IPS DF 4.7 (cell line): ENCODE data around the gene DSTN.

ENCODE experiments used
- DNase-seq: peaks from one replicate; pipeline ENCODE4 v3.0.0-alpha.2; 2013; ENCODE audit warnings: low spot score; ENCODE audit errors: extremely low read depth

Gene DSTN

GRCh38 chr20:17636523-17637412 lies 66.9 kb downstream of the DSTN start:
- no peak for DNase-seq

DNA sequence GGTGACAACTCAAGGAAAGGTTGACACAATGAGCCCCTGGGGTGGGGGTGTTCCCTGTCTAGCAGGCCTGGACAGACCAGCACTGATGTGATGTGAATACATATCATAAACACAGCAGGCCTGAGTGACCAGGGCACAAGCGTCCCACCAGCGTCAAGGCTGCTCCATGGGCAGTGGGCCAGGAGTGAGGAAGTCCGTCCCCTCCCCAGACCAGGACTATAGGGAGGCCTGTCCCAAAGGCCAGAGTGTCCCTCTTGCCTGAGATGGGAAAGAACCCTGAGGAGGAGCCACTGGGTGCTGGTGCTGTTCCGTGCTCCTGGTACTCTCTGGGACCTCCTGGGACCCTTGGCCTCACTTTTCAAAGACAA lies 67.5 kb downstream of the DSTN start:
- DNase-seq = no peak

DNA sequence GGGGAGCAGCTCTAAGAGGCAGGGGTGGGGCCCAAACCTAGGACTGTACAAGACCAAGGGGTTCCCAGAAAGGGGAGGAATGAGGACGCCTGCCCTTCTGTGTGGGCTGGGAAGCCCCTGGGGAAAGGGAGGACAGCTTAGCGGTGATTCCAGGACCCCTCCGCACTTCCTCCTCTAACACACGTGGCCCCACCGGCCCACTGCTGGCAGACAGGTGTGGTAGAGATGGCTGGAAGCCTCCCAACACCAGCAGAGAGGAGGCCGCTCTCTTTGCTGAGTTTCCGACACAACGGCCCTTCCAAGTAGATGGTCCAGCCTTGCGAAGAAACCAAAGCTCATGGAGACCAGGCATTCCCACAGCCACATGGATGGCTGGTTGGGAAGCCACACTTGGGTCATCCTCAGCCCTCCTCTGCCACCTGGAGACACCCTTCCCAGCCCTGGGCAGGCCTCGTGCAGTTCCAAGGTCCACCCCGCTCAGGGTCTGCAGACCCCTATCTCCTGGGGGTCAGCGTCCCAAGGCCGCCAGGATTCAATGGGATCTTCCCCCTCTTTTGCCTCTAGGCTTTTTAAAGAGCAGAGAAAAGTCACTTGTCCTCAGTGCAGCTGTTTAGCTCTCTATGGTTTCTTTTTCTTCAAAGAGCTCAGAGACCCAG lies 68.2 kb downstream of the DSTN start:
- DNase-seq = no peak

GRCh38 chr20:17638835-17639407 lies 69.0 kb downstream of the DSTN start:
- DNase-seq = no peak

DNA sequence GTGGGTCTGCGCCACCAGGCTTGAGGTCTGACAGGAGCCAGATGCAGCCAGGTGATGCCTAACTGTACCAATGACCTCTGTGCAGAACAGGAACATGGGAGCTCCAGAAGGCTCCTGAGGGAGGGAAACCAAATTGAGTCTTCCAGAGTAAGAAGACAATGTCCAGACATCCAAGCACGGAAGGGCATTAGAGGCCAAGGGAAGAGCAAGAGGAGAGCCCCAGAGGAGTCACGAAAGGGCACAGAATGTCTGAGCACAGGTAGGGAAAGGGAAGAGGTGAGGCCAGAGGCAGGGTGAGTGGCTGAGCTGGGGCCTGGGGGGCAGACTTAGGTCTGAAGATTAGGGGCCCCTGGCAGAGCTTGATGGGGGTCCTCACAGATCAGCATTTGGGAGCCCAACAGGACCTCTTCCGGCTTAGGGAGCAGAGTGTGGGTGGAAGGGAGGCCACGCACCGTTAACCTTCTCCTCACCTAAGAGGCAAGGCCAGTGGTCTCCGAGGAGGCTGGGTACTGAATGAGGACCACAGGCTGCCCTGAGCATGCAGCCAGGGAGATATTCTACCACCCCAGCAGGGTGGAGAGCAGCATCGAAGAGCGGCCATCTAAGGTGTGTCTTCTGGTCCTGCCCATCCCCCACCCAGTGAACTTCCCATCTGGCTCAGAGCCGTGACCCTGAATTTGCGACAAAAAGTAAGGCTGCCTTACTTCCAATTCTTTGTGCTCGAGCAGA lies 70.4 kb downstream of the DSTN start:
- no peak for DNase-seq

DNA sequence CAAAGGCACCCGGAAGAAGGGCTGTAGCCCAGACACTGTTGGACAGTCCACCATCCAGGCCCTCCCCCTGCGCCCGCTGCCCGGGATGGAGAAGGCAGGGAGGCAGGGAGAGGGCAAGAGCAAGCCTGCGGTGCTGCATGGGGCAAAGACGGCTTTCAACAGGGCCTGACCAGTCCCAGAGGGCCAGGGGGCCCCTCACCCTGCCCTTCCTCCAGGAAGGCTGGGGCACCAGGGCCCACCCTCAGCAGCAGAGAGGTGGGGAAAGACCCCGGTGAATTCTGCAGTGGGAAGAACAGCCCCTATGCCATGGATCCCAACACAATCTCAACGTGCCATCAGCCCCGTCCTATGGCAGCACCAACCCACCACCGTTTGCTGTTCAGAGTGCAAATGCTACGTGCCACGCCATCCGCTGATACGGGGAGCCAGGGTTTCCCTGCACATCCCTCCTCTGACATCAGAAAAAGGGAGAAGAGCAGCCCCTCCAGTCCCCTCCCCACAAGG lies 71.1 kb downstream of the DSTN start:
- no peak for DNase-seq

DNA sequence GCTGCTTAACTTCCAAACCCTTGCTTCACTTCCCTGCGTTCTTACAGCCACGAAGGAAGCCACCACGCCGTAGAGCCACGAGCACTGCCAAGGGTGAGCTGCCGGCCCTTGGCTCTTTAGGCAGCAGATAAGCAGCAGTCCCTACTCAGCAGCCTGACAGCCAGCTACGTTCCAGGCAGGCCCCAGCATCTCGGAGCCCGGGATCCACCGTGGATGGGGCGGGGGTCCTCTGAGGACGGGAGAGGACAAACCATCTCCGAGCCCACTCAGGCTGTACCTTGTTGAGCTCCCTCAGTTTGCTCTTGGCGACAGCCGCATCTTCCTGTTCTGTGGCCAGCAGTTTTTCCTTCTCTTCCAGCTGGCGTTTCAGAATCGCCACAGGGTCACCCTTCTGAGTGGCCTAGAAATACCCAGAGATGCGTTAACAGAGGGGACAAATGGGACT lies 71.7 kb downstream of the DSTN start:
- DNase-seq = no peak

- no peak for DNase-seq
Measured at GRCh38 chr20:17641993-17642392, 72.1 kb downstream of the DSTN start.

GRCh38 chr20:17642404-17643269 lies 72.8 kb downstream of the DSTN start:
- DNase-seq = no peak

- DNase-seq = no peak
Measured at GRCh38 chr20:17643531-17644188, 73.8 kb downstream of the DSTN start.

DNA sequence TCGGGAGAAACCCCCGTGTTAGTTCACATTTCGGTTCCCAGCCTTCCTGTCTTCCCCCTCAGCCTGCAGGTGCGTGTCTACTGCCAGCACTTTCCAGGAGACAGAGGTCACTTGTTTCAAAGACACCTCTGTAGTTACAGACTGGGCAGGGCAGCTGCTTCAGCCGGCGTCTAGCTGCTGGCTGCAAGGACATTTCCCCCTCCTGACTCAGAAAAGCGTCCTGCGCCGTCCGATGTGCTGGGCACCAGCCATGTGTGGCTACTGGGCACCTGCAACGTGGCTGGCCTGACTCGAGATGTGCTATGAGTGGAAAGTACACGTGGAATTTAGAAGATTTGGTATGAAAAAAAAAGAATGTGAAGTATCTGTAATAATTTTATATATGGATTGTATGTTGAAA lies 74.6 kb downstream of the DSTN start:
- DNase-seq = no peak

DNA sequence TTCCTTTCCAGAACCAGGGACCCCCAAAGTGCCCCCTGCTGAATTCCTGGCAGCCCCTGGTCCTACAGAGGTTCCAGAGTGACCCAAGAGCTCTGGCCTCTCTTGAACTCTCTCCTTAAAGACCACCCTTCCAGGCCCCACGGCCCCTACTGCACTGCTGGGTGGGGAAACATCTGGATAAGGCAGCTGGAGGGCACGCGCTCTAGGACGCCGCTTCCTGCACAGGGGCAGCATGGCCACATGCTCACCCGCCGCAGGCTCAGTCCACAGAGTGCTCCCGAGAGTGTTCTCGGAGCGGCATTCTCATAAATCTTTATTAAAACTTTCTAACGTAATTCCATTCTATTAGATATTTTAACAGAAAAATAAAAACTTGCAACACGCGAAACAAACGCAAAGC lies 75.1 kb downstream of the DSTN start:
- no peak for DNase-seq

GRCh38 chr20:17645546-17646208 lies 75.8 kb downstream of the DSTN start:
- DNase-seq = no peak

- DNase-seq = no peak
Measured at GRCh38 chr20:17646209-17646960, 76.5 kb downstream of the DSTN start.

DNA sequence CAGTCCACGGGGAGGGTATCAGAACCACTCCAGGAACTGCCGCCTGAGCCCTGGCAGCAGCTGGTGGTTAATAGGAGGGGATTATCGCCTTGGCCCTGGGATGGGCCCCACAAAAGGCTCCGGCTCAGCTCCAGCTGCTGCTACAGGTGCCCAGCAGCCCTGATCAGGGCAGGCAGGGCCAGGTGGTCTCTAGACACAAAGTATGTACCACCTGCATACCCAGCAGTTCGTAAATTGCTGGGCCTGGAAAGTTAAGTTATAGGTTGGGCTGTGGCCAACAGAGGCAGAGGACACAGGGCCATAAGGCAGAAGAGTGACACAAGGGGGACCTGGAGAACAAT lies 77.1 kb downstream of the DSTN start:
- DNase-seq = no peak

DNA sequence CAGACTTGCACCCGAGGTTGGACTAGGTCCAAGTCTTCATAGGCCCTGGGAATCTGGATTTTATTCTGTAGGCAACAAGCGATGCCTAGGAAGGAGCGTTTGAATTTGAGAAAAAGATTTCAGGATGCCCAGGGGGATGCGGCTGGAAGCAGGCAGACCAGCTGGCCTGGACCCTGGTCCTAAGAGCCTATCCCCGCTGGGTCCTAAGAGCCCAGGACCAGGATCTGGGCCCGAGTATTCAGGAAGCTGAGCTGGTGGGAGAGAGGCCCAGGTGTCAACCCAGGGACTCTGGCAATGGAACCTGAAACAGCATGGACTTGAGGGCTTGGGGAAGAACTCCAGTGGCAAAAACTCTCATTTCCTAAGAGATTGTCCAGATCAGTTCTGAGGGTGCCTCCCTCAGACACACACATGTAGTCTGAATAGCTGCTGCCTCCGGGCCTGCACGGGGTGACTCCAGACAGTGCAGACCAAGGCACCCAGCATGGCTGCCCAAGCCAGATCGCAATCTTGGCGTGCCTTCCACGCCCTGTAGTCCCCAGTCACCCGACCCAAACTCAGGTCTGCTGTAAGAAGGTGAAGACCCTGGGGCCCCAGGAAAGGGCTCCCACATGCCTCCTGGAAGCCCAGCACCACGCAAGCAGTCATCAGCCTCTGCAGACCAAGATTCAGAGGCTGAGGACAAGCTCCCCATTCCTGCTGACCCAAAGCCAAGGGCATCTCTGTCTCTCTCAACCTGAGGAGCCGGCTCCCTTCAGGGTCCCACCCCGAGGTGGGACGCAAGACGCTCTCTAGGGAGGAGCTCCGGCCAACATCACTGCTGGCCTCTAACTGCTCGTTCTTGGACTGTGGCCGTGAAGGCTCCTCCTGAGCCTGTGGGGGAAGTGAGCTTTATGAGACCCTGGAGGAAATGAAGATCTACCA lies 77.8 kb downstream of the DSTN start:
- no peak for DNase-seq

DNA sequence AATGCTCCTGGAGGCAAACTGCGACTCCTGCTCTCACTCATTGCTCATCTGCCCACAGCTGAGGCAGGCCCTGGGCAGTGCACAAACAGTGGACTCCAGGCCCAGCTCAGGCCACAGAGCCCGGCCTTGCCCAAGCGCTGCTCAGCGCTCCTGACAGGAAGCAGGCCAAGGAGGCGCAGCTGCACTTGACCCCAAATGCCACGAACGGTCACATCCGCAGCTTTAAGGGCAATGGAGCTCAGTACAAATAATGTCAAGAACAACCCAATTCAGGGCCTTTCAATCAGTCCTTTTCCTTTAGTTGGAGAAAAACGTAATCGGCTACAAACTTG lies 78.4 kb downstream of the DSTN start:
- no peak for DNase-seq
